ENCODE results near the gene IFNGR2. TPM values are rescaled to one million over a fixed set of nuclear protein-coding genes. Genes with fewer than 3 reads are reported as not detected.

Gene IFNGR2
- total and polyA plus RNA-seq, 2 of the 13 experiments (the other 11 are each of a cell fraction or from before 2014, with no cell fraction given): 61.3 to 117 TPM

- TF ChIP-seq HNF1A (IDR thresholded peaks at IDR 0.05; ENCODE audit: low read depth) (no peak), HNF1A (CRISPR knock-in tag; IDR thresholded peaks at IDR 0.05; ENCODE audit: borderline replicate concordance) (peak; percentile 18; the same call in 1 of the 2 replicates), MYPOP (CRISPR knock-in tag; IDR thresholded peaks at IDR 0.05) (peak; percentile 68), EP300 (IDR thresholded peaks at IDR 0.05; ENCODE audit: low read depth in 2 of 2, low read length in 2 of 2) (peak; percentile 62 to 83; a peak in 3 of 4 replicates), EP300 (CRISPR knock-in tag; IDR thresholded peaks at IDR 0.05; ENCODE audit: borderline replicate concordance) (peak; percentile 49; the same call in 1 of the 2 replicates), SRF (IDR thresholded peaks at IDR 0.05; ENCODE audit: low read depth, low read length) (no peak), ZSCAN29 (CRISPR knock-in tag; conservative IDR thresholded peaks at IDR 0.05) (0 out of 2 replicates have a peak, but pooled peaks have one; percentile 29), TGIF2 (CRISPR knock-in tag; IDR thresholded peaks at IDR 0.05) (peak; percentile 64; the same call in 1 of the 2 replicates), DNMT3B (CRISPR knock-in tag; conservative IDR thresholded peaks at IDR 0.05) (peak; percentile 77; the same call in 1 of the 2 replicates), SMAD1 (CRISPR knock-in tag; IDR thresholded peaks at IDR 0.05; ENCODE audit: borderline replicate concordance, low read depth) (0 out of 2 replicates have a peak, but pooled peaks have one; percentile 26), ZFP62 (CRISPR knock-in tag; IDR thresholded peaks at IDR 0.05) (no peak), SAFB2 (CRISPR knock-in tag; IDR thresholded peaks at IDR 0.05; ENCODE audit: borderline replicate concordance, low read depth) (no peak; the same call in 1 of the 2 replicates), SIX1 (CRISPR knock-in tag; IDR thresholded peaks at IDR 0.05; ENCODE audit: borderline replicate concordance) (no peak), ZNF572 (CRISPR knock-in tag; IDR thresholded peaks at IDR 0.05) (no peak), ZNF580 (CRISPR knock-in tag; IDR thresholded peaks at IDR 0.05; ENCODE audit: borderline replicate concordance, low read depth) (peak; percentile 46; the same call in 1 of the 2 replicates), NFYC (CRISPR knock-in tag; IDR thresholded peaks at IDR 0.05) (no peak), GFI1 (CRISPR knock-in tag; IDR thresholded peaks at IDR 0.05; ENCODE audit: borderline replicate concordance) (no peak; the same call in 1 of the 2 replicates), ZNF564 (CRISPR knock-in tag; IDR thresholded peaks at IDR 0.05) (no peak; the same call in 1 of the 2 replicates), TFDP2 (CRISPR knock-in tag; IDR thresholded peaks at IDR 0.05) (peak; percentile 62)
Observed at GRCh38 chr21:33383056-33383888, 19.9 kb upstream of the IFNGR2 start (continued).

Measured in HepG2 (cell line).